SK-N-SH (cell line): ENCODE measurements around the gene ADRA2B. TPM values are rescaled to one million over a fixed set of nuclear protein-coding genes. Genes with fewer than 3 reads are reported as not detected.

ENCODE experiments used
- CTCF ChIA-PET: fragments of 300-600, 350-600 bp; formaldehyde crosslinking; extraction: SDS; loops from one replicate; lab custom pipeline; 2021; lab: Yijun Ruan, JAX
- POLR2A ChIA-PET: fragments of 350-600 bp; sonication (Branson Sonifier 250); formaldehyde crosslinking; extraction: SDS; loops from one replicate; lab custom pipeline; 2020; ENCODE audit warnings: antibody characterized with exemption, inconsistent platforms; lab: Yijun Ruan, JAX
- DNase-seq: peaks from one replicate; pipeline ENCODE4 v3.0.0; 2012
- H2AFZ ChIP-seq: fragments of 200-600 bp; sonication (generic); 2 replicates; pipeline ENCODE4 v1.8.1; 2016; ENCODE audit warnings: antibody characterized with exemption, mild to moderate bottlenecking, low read depth
- H3F3A ChIP-seq: fragments of 200-600 bp; sonication (generic); replicated peaks from 2 replicates; pipeline ENCODE3; 2016; ENCODE audit warnings: antibody characterized with exemption, mild to moderate bottlenecking; ENCODE audit not compliant: insufficient read depth
- H3K27ac ChIP-seq, 2 experiments: fragments of 200-500 bp in 1 of 2; fragments of 200-600 bp in 1 of 2; sonication (Bioruptor generic) in 1 of 2; sonication (generic), shearing (Covaris generic) in 1 of 2; 2 replicates each; pipeline versions ENCODE4 v1.5.1 to v1.6.1; 2014 to 2016; ENCODE audit warnings: low read depth in 2 of 2, inconsistent platforms in 1 of 2, low read length in 1 of 2, mild to moderate bottlenecking in 1 of 2, mixed read lengths in 1 of 2
- H3K27me3 ChIP-seq: fragments of 200-600 bp; sonication (generic), shearing (Covaris generic); 2 replicates; pipeline ENCODE4 v1.6.1; 2016; ENCODE audit warnings: mixed run types; ENCODE audit not compliant: insufficient read depth
- H3K36me3 ChIP-seq, 2 experiments: fragments of 200-500 bp in 1 of 2; fragments of 200-600 bp in 1 of 2; sonication (Bioruptor generic) in 1 of 2; sonication (generic) in 1 of 2; replicated peaks in 1 of 2; 2 replicates each; pipeline versions ENCODE3 to v1.5.1; 2014 to 2016; ENCODE audit warnings: low read length in 1 of 2, mild to moderate bottlenecking in 1 of 2; ENCODE audit not compliant: insufficient read depth in 2 of 2, control insufficient read depth in 1 of 2
- H3K4me1 ChIP-seq, 2 experiments: fragments of 200-500 bp in 1 of 2; fragments of 200-600 bp in 1 of 2; sonication (Bioruptor generic) in 1 of 2; sonication (generic), shearing (Covaris generic) in 1 of 2; 2 replicates each; pipeline versions ENCODE4 v1.5.1 to v1.6.1; 2014 to 2016; ENCODE audit warnings: low read depth in 1 of 2, low read length in 1 of 2, mixed run types in 1 of 2; ENCODE audit not compliant: insufficient read depth in 2 of 2, control insufficient read depth in 1 of 2
- H3K4me2 ChIP-seq: fragments of 200-600 bp; sonication (generic), shearing (Covaris generic); 2 replicates; pipeline ENCODE4 v1.6.1; 2017; ENCODE audit warnings: mixed run types
- H3K4me3 ChIP-seq, 2 experiments: fragments of 200-500 bp in 1 of 2; fragments of 200-600 bp in 1 of 2; sonication (Bioruptor generic) in 1 of 2; sonication (generic), shearing (Covaris generic) in 1 of 2; 2 replicates each; pipeline versions ENCODE4 v1.5.1 to v1.8.1; 2014 to 2016; ENCODE audit warnings: low read depth in 2 of 2, inconsistent platforms in 1 of 2, low read length in 1 of 2, mild to moderate bottlenecking in 1 of 2, mixed read lengths in 1 of 2, moderate library complexity in 1 of 2
- H3K79me2 ChIP-seq: fragments of 200-600 bp; sonication (generic); 2 replicates; pipeline ENCODE4 v1.8.1; 2017; ENCODE audit warnings: mild to moderate bottlenecking; ENCODE audit not compliant: insufficient read depth
- H3K9ac ChIP-seq: fragments of 200-600 bp; sonication (generic); 2 replicates; pipeline ENCODE4 v1.6.1; 2017; ENCODE audit warnings: mixed run types
- H3K9me2 ChIP-seq: fragments of 200-600 bp; sonication (generic); 2 replicates; pipeline ENCODE4 v1.6.1; 2017; ENCODE audit warnings: mixed run types
- H3K9me3 ChIP-seq: fragments of 200-600 bp; sonication (generic); 2 replicates; pipeline ENCODE4 v1.6.1; 2017; ENCODE audit warnings: mixed run types, mild to moderate bottlenecking, moderate library complexity
- H4K20me1 ChIP-seq: fragments of 200-600 bp; sonication (generic); 2 replicates; pipeline ENCODE4 v1.6.1; 2017; ENCODE audit warnings: mild to moderate bottlenecking, mixed run types; ENCODE audit not compliant: insufficient read depth
- CHD2 ChIP-seq: fragments of 150-350 bp; IDR thresholded peaks from 2 replicates; pipeline ENCODE4 v1.6.1; 2018; ENCODE audit warnings: low read length; ENCODE audit not compliant: partially characterized antibody
- CTCF ChIP-seq: fragments of 200-600 bp; sonication (generic); IDR thresholded peaks from 2 replicates; pipeline ENCODE4 v1.6.1; 2017; ENCODE audit warnings: antibody characterized with exemption, mild to moderate bottlenecking, moderate library complexity
- FOSL2 ChIP-seq: IDR thresholded peaks from 2 replicates; pipeline ENCODE4 v1.4.0; 2012; ENCODE audit warnings: low read depth, mild to moderate bottlenecking, moderate library complexity, borderline replicate concordance
- FOXM1 ChIP-seq: IDR thresholded peaks from 2 replicates; pipeline ENCODE4 v1.4.0; 2012; ENCODE audit warnings: low read depth, mild to moderate bottlenecking
- GATA2 ChIP-seq: sonication (generic); formaldehyde crosslinking; IDR thresholded peaks from 2 replicates; pipeline ENCODE4 v1.5.0; 2020; ENCODE audit warnings: mild to moderate bottlenecking, missing genetic modification reagents
- IRF3 ChIP-seq: fragments of 150-350 bp; IDR thresholded peaks from 2 replicates; pipeline ENCODE4 v1.6.1; 2016; ENCODE audit warnings: mild to moderate bottlenecking, low read depth, low read length
- MXI1 ChIP-seq: IDR thresholded peaks from 2 replicates; pipeline ENCODE4 v1.6.1; 2012; ENCODE audit warnings: mild to moderate bottlenecking, low read depth, low read length, improper control_type of control experiment
- SIN3A ChIP-seq: IDR thresholded peaks from 2 replicates; pipeline ENCODE4 v1.6.1; 2012; ENCODE audit warnings: low read depth, mild to moderate bottlenecking, low read length, moderate library complexity, borderline replicate concordance
- USF1 ChIP-seq: IDR thresholded peaks from 2 replicates; pipeline ENCODE4 v1.4.0; 2012; ENCODE audit warnings: low read depth, borderline replicate concordance
- YY1 ChIP-seq: IDR thresholded peaks from 2 replicates; pipeline ENCODE4 v1.4.0; 2012; ENCODE audit warnings: low read depth, mild to moderate bottlenecking
- ZBTB33 ChIP-seq: IDR thresholded peaks from 2 replicates; pipeline ENCODE4 v1.4.0; 2012; ENCODE audit warnings: low read depth, borderline replicate concordance
- WGBS: methylation state at CpG from one replicate; pipeline ENCODE4 v1.1.6; 2017; ENCODE audit warnings: low lambda C conversion rate; 5-methylcytosine and 5-hydroxymethylcytosine counted together
- polyA plus RNA-seq, 3 experiments: library from polyadenylated mRNA; depleted of rRNA; stranded (reverse); fragments of >200 nt; gene quantifications; 2 replicates each; pipeline ENCODE4 v1.2.3, GENCODE V29; 2012

Gene ADRA2B
- polyA plus RNA-seq, 1 of the 3 experiments (the other 2 are of a cell fraction): not detected

GRCh38 chr2:96151595-96152303 is 35.4 kb upstream of the ADRA2B start (continued):
- no peak for TF ChIP-seq IRF3
- TF ChIP-seq CHD2: no peak
- TF ChIP-seq GATA2 (CRISPR knock-in tag): no peak
- TF ChIP-seq FOXM1: no peak
- TF ChIP-seq MXI1: no peak
- TF ChIP-seq FOSL2: no peak
- no peak for TF ChIP-seq YY1
- TF ChIP-seq CTCF: no peak

- peaks cover 6% of the 10 kb centered on the region; the same call in 1 of the 2 replicates for H3K79me2 ChIP-seq
- WGBS: 94% methylated on average over 7 of the region's 14 CpGs
- H2AFZ ChIP-seq: no peak overlapping the region
- no peaks in the 10 kb centered on the region for H3K9me3 ChIP-seq
- TF ChIP-seq USF1: no peak
- TF ChIP-seq YY1: no peak
- TF ChIP-seq SIN3A: no peak
- no peak for TF ChIP-seq ZBTB33
- TF ChIP-seq, all 33 proteins: peak for 0
- POLR2A ChIA-PET: interaction anchor here (0.6 to 0.7 kb wide), 2 partner anchors 39 to 131 kb away, joined by 4 read pairs; no protein-coding TSS in a partner anchor
- H3K27ac ChIP-seq: no peak overlapping the region
- no peak overlapping the region for H3K9ac ChIP-seq
- H3K9me2 ChIP-seq: no peaks in the 10 kb centered on the region
- H3F3A ChIP-seq: peaks cover 29% of the 10 kb centered on the region
- no peaks in the 10 kb centered on the region for H4K20me1 ChIP-seq
- H3K36me3 ChIP-seq: no peaks in the 10 kb centered on the region
- no peak overlapping the region for H3K4me3 ChIP-seq
- peak; percentile 3 for DNase-seq
- H3K4me1 ChIP-seq: peaks cover 30 to 42% of the 10 kb centered on the region in 2 experiments
- H3K27me3 ChIP-seq: no peaks in the 10 kb centered on the region
- no peak overlapping the region for H3K4me2 ChIP-seq
- CTCF ChIA-PET: interaction anchor here (1.5 to 7.0 kb wide), 4 partner anchors 12 to 158 kb away, joined by 6 to 49 read pairs (median 20); partner anchors contain the start of genes ADRA2B and ASTL
These were observed 34.6 kb upstream of the ADRA2B start for GRCh38 chr2:96150791-96151594.
